PC-9 (cell line): Measurements from ENCODE around the gene HHIPL1. TPM values are rescaled to one million over a fixed set of nuclear protein-coding genes. Genes with fewer than 3 reads are reported as not detected.

Source experiments
- BruUV-seq: library from RNA; stranded (reverse); fragments of 400-500 nt; replicated peaks from 2 replicates; lab custom pipeline; 2021; lab: Mats Ljungman, UMichigan
- CTCF ChIA-PET: fragments of 300-600 bp; sonication (Branson Sonifier 250); formaldehyde crosslinking; loops from one replicate; lab custom pipeline; 2022; ENCODE audit warnings: antibody characterized with exemption; lab: Charles Lee
- POLR2A ChIA-PET: fragments of 300-600 bp; sonication (Branson Sonifier 250); formaldehyde crosslinking; loops from one replicate; lab custom pipeline; 2022; ENCODE audit warnings: antibody characterized with exemption; ENCODE audit not compliant: unreplicated experiment; lab: Charles Lee
- DNase-seq, 2 experiments: peaks; one replicate each; pipeline versions ENCODE4 v3.0.0 to v3.0.0-alpha.2; 2015 to 2022; ENCODE audit warnings: mixed read lengths in 1 of 2
- H2AFZ ChIP-seq: fragments of 200-600 bp; sonication (generic); 2 replicates; pipeline ENCODE4 v1.8.1; 2017; ENCODE audit warnings: antibody characterized with exemption
- H3F3A ChIP-seq: fragments of 200-600 bp; sonication (generic); 2 replicates; pipeline ENCODE4 v1.8.1; 2017; ENCODE audit warnings: antibody characterized with exemption, mild to moderate bottlenecking, low read depth; ENCODE audit not compliant: insufficient read depth
- H3K27ac ChIP-seq: fragments of 200-600 bp; sonication (generic); 2 replicates; pipeline ENCODE4 v1.6.1; 2016; ENCODE audit warnings: mixed run types
- H3K27me3 ChIP-seq: fragments of 200-600 bp; sonication (generic); 2 replicates; pipeline ENCODE4 v1.6.1; 2016; ENCODE audit warnings: low read depth, mixed run types; ENCODE audit not compliant: insufficient read depth
- H3K36me3 ChIP-seq: fragments of 200-600 bp; sonication (generic); 2 replicates; pipeline ENCODE4 v1.6.1; 2016; ENCODE audit warnings: low read depth, mixed run types
- H3K4me1 ChIP-seq: fragments of 200-600 bp; sonication (generic); replicated peaks from 2 replicates; pipeline ENCODE4 v1.6.1; 2016; ENCODE audit warnings: mixed run types; ENCODE audit not compliant: insufficient read depth
- H3K4me2 ChIP-seq: fragments of 200-600 bp; sonication (generic); 2 replicates; pipeline ENCODE4 v1.6.1; 2017; ENCODE audit warnings: mixed run types
- H3K4me3 ChIP-seq: fragments of 200-600 bp; sonication (generic); 2 replicates; pipeline ENCODE4 v1.6.1; 2016; ENCODE audit warnings: mixed run types
- H3K79me2 ChIP-seq: fragments of 200-600 bp; sonication (generic); 2 replicates; pipeline ENCODE4 v1.6.1; 2017; ENCODE audit warnings: low read depth, mixed run types
- H3K9me2 ChIP-seq: fragments of 200-600 bp; sonication (generic); 2 replicates; pipeline ENCODE4 v1.8.1; 2017; ENCODE audit warnings: mild to moderate bottlenecking; ENCODE audit not compliant: insufficient read depth
- H3K9me3 ChIP-seq: fragments of 200-600 bp; sonication (generic); 2 replicates; pipeline ENCODE4 v1.8.1; 2016; ENCODE audit warnings: low read depth; ENCODE audit not compliant: insufficient read depth
- H4K20me1 ChIP-seq: fragments of 200-600 bp; sonication (generic); 2 replicates; pipeline ENCODE4 v1.8.1; 2017; ENCODE audit not compliant: insufficient read depth
- EZH2 ChIP-seq: fragments of 200-600 bp; sonication (generic); IDR thresholded peaks from 2 replicates; pipeline ENCODE4 v1.8.0; 2017; ENCODE audit warnings: antibody characterized with exemption, low read depth
- intact Hi-C: fragments of 100-400 bp; cut with micrococcal nuclease; formaldehyde crosslinking; loops from one replicate; pipeline ENCODE4 v1.10.0; 2022; ENCODE audit not compliant: unreplicated experiment
- total RNA-seq: library from RNA; stranded (reverse); gene quantifications from 2 replicates; pipeline ENCODE4 v1.2.3, GENCODE V29; 2021
- TF ChIP-seq, protein P1 (sequence below): fragments of 200-600 bp; sonication (generic); conservative IDR thresholded peaks from 2 replicates; pipeline ENCODE4 v1.6.1; 2017; ENCODE audit warnings: mixed run types, antibody characterized with exemption, mild to moderate bottlenecking, moderate library complexity

Gene HHIPL1
- total RNA-seq, 1 experiment from 2014 or later = 0.28 TPM

DNA sequence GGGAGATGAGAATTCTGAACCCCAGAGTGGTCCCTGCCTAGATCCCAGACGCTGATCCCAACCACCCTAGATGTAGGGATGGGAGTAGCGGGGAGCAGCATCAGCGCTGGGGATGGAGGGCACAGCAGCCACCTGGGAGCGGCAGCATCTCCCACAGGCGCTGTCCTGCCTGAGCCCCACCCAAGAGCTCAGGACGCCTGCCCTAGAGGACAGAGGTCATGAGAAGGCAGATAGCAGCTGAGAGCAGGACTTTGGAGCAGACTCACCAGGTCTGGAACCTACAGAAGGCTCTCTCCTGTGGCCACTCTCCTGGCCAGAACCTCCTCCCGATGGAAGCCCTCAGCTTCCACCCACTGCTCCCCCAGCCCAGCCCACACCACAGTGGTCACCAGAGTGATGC, 48.2 kb upstream of the HHIPL1 start:
- H3K4me1 ChIP-seq = peaks cover 6% of the 10 kb centered on the region
- H3K79me2 ChIP-seq = peaks cover 21% of the 10 kb centered on the region
- no peaks in the 10 kb centered on the region for H3K27me3 ChIP-seq
- no peaks in the 10 kb centered on the region for H3F3A ChIP-seq
- no TSS peak for BruUV-seq
- H3K27ac ChIP-seq = no peak overlapping the region
- H3K9me2 ChIP-seq = no peaks in the 10 kb centered on the region
- TF ChIP-seq EZH2 = no peak
- TF ChIP-seq, protein P1, sequence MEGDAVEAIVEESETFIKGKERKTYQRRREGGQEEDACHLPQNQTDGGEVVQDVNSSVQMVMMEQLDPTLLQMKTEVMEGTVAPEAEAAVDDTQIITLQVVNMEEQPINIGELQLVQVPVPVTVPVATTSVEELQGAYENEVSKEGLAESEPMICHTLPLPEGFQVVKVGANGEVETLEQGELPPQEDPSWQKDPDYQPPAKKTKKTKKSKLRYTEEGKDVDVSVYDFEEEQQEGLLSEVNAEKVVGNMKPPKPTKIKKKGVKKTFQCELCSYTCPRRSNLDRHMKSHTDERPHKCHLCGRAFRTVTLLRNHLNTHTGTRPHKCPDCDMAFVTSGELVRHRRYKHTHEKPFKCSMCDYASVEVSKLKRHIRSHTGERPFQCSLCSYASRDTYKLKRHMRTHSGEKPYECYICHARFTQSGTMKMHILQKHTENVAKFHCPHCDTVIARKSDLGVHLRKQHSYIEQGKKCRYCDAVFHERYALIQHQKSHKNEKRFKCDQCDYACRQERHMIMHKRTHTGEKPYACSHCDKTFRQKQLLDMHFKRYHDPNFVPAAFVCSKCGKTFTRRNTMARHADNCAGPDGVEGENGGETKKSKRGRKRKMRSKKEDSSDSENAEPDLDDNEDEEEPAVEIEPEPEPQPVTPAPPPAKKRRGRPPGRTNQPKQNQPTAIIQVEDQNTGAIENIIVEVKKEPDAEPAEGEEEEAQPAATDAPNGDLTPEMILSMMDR = no peak
- DNase-seq = no peak
- H3K36me3 ChIP-seq = no peaks in the 10 kb centered on the region
- H4K20me1 ChIP-seq = no peaks in the 10 kb centered on the region
- H3K4me2 ChIP-seq = no peak overlapping the region
- H2AFZ ChIP-seq = no peak overlapping the region
- intact Hi-C loops = no loop called here
- H3K9me3 ChIP-seq = no peaks in the 10 kb centered on the region
- H3K4me3 ChIP-seq = no peak overlapping the region
- ChIA-PET POLR2A (no interaction called here), CTCF (no interaction called here)

DNA sequence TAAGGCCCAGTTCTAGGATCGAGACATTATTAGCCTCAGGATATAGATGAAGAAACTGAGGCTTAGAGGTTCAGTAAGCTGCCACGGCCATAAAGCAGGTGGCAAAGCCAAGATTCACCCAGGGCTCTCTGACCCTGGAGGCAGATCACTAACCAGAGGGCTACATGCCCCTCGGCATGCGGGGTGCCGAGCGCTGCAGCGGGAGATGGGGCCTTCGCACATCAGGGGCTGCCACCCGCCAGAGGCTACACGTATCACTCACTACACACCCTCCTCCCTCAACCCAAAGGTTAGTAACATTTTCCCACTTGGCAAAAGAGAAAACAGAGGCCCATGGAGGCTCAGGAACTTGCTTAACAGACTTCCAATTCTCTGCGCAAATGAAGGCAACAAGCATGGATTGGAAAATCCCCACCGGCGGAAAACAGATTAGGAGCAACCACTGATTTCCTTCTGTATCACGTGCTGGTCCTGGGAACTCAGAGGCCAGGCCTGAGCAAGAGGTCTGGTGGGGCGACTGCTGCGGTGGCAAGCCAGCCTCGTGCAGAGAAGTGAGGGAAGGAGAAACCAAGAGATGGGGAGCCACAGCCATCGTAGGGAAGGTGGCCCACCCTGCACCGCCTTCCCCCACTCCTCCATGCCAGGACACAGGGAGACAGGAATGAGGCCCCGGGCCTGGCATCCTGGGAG, 46.9 kb upstream of the HHIPL1 start:
- POLR2A ChIA-PET = no interaction called here
- Histone ChIP-seq H3K9me2 (no peaks in the 10 kb centered on the region), H3K27me3 (no peaks in the 10 kb centered on the region), H3K4me1 (peaks cover 16% of the 10 kb centered on the region), H3K27ac (no peak overlapping the region), H2AFZ (no peak overlapping the region), H3F3A (no peaks in the 10 kb centered on the region), H3K4me2 (no peak overlapping the region), H3K36me3 (no peaks in the 10 kb centered on the region), H3K9me3 (no peaks in the 10 kb centered on the region), H3K4me3 (no peak overlapping the region), H3K79me2 (peaks cover 34% of the 10 kb centered on the region), H4K20me1 (no peaks in the 10 kb centered on the region)
- no TSS peak for BruUV-seq
- CTCF ChIA-PET = no interaction called here
- intact Hi-C loops = no loop called here
- no peak for TF ChIP-seq EZH2
- no peak for DNase-seq

DNA sequence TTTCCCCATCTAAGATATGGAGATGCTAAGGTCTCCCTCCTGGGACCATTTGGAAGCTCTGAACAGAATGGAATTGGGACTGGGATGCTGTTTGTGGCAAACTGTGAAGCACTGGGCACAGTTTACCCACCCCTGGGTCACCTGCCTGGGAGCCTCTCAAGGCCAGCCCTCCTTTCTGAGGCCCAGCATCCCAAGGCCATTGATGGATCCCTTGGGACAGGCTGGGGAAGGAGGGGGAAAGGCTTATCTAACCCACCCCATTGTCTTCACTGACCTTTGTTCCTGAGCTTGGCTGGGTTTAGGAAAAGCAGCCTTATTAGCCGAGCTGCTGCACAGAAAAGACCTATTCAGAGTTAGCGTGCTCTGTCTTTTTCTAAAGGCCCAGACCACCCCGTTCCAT, 46.2 kb upstream of the HHIPL1 start:
- Histone ChIP-seq H3F3A (no peaks in the 10 kb centered on the region), H3K79me2 (peaks cover 34% of the 10 kb centered on the region), H4K20me1 (no peaks in the 10 kb centered on the region), H3K27me3 (no peaks in the 10 kb centered on the region), H3K4me3 (no peak overlapping the region), H3K27ac (no peak overlapping the region), H3K36me3 (no peaks in the 10 kb centered on the region), H3K9me2 (no peaks in the 10 kb centered on the region), H3K4me2 (no peak overlapping the region), H2AFZ (no peak overlapping the region), H3K4me1 (peaks cover 16% of the 10 kb centered on the region), H3K9me3 (no peaks in the 10 kb centered on the region)
- ChIA-PET CTCF (no interaction called here), POLR2A (no interaction called here)
- no TSS peak for BruUV-seq
- DNase-seq = no peak
- no peak for TF ChIP-seq EZH2
- TF ChIP-seq, protein P1 = no peak
- intact Hi-C loops = no loop called here

DNA sequence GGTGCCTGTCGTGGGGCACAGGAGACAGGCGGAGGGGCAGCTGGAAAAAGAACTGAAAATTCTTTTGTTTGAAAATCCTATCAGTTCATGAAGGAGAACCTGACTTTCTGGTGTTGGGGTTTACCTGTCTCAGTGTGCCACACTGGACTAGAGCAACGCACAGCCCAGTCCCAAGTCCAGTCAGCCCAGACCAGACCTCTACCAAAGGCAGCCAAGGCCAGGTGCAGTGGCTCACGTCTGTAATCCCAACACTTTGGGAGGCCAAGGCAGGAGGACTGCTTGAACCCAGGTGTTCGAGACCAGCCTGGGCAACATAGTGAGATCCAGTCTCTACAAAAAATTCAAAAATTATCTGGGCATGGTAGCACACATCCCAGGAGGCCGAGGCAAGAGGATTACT, 45.5 kb upstream of the HHIPL1 start:
- CTCF ChIA-PET = no interaction called here
- Histone ChIP-seq H3K36me3 (no peaks in the 10 kb centered on the region), H3F3A (no peaks in the 10 kb centered on the region), H3K27me3 (no peaks in the 10 kb centered on the region), H3K4me1 (peaks cover 16% of the 10 kb centered on the region), H3K9me3 (no peaks in the 10 kb centered on the region), H3K27ac (no peak overlapping the region), H3K4me3 (no peak overlapping the region), H4K20me1 (no peaks in the 10 kb centered on the region), H3K9me2 (no peaks in the 10 kb centered on the region), H3K4me2 (no peak overlapping the region), H2AFZ (no peak overlapping the region), H3K79me2 (peaks cover 34% of the 10 kb centered on the region)
- intact Hi-C loops = no loop called here
- TF ChIP-seq, protein P1 = no peak
- TF ChIP-seq EZH2 = no peak
- POLR2A ChIA-PET = no interaction called here
- BruUV-seq = no TSS peak
- no peak for DNase-seq
